ENCODE data around the gene TERB2. TPM values are rescaled to one million over a fixed set of nuclear protein-coding genes. Genes with fewer than 3 reads are reported as not detected.
"Not testable (repeated sequence)": the region's sequence is repeated elsewhere in the genome, so short reads cannot be mapped to it uniquely, and the experiment has no call there.

The TERB2 gene
- total RNA-seq, 3 donors from 2014 or later, result not detected

GRCh38 chr15:44986346-44987055 lies 30.0 kb downstream of the TERB2 start:
- not testable (repeated sequence) for DNase-seq; H3K9me3 Mint-ChIP-seq; H3K4me1 Mint-ChIP-seq (ENCODE audit: low read depth); ATAC-seq; H3K4me3 Mint-ChIP-seq; H3K36me3 Mint-ChIP-seq (ENCODE audit: insufficient read depth)
- H3K27me3 Mint-ChIP-seq (ENCODE audit: low read depth), result peaks cover 12% of the 10 kb centered on the region

GRCh38 chr15:44987711-44988110 lies 31.2 kb downstream of the TERB2 start:
- not testable (repeated sequence) for DNase-seq; H3K36me3 Mint-ChIP-seq (ENCODE audit: insufficient read depth); H3K4me1 Mint-ChIP-seq (ENCODE audit: low read depth); H3K4me3 Mint-ChIP-seq; H3K9me3 Mint-ChIP-seq
- ATAC-seq, result peak; percentile 63
- peaks cover 14% of the 10 kb centered on the region for H3K27me3 Mint-ChIP-seq (ENCODE audit: low read depth)

- not testable (repeated sequence) for H3K4me3 Mint-ChIP-seq; ATAC-seq; H3K4me1 Mint-ChIP-seq (ENCODE audit: low read depth); H3K36me3 Mint-ChIP-seq (ENCODE audit: insufficient read depth); DNase-seq; H3K9me3 Mint-ChIP-seq
- H3K27me3 Mint-ChIP-seq (ENCODE audit: low read depth), result peaks cover 15% of the 10 kb centered on the region
Observed at GRCh38 chr15:44988184-44988869, 31.8 kb downstream of the TERB2 start.

GRCh38 chr15:44988870-44989219 lies 32.4 kb downstream of the TERB2 start:
- H3K9me3 Mint-ChIP-seq; DNase-seq; ATAC-seq; H3K36me3 Mint-ChIP-seq (ENCODE audit: insufficient read depth); H3K4me1 Mint-ChIP-seq (ENCODE audit: low read depth); H3K4me3 Mint-ChIP-seq: not testable (repeated sequence)
- H3K27me3 Mint-ChIP-seq (ENCODE audit: low read depth), result peaks cover 17% of the 10 kb centered on the region

GRCh38 chr15:44997632-44998031 lies 41.1 kb downstream of the TERB2 start:
- H3K4me3 Mint-ChIP-seq; ATAC-seq; H3K9me3 Mint-ChIP-seq; H3K36me3 Mint-ChIP-seq (ENCODE audit: insufficient read depth); H3K4me1 Mint-ChIP-seq (ENCODE audit: low read depth); DNase-seq: not testable (repeated sequence)
- H3K27me3 Mint-ChIP-seq (ENCODE audit: low read depth), result peaks cover 18% of the 10 kb centered on the region

GRCh38 chr15:44999105-44999504 lies 42.6 kb downstream of the TERB2 start:
- DNase-seq, result no peak
- H3K9me3 Mint-ChIP-seq, result no peaks in the 10 kb centered on the region
- peaks cover 12% of the 10 kb centered on the region for H3K27me3 Mint-ChIP-seq (ENCODE audit: low read depth)
- ATAC-seq, result no peak
- no peaks in the 10 kb centered on the region for H3K36me3 Mint-ChIP-seq (ENCODE audit: insufficient read depth)
- H3K4me1 Mint-ChIP-seq (ENCODE audit: low read depth), result no peaks in the 10 kb centered on the region
- H3K4me3 Mint-ChIP-seq, result no peak overlapping the region

- not testable (repeated sequence) for H3K4me3 Mint-ChIP-seq; H3K27me3 Mint-ChIP-seq (ENCODE audit: low read depth); DNase-seq; ATAC-seq; H3K9me3 Mint-ChIP-seq; H3K4me1 Mint-ChIP-seq (ENCODE audit: low read depth); H3K36me3 Mint-ChIP-seq (ENCODE audit: insufficient read depth)
Observed at GRCh38 chr15:45001180-45001579, 44.7 kb downstream of the TERB2 start.

GRCh38 chr15:45003731-45004410 lies 47.4 kb downstream of the TERB2 start:
- H3K27me3 Mint-ChIP-seq (ENCODE audit: low read depth); DNase-seq; H3K4me3 Mint-ChIP-seq; H3K36me3 Mint-ChIP-seq (ENCODE audit: insufficient read depth); H3K4me1 Mint-ChIP-seq (ENCODE audit: low read depth); ATAC-seq: not testable (repeated sequence)
- H3K9me3 Mint-ChIP-seq, result peaks cover 15% of the 10 kb centered on the region

GRCh38 chr15:45004590-45005175 lies 48.2 kb downstream of the TERB2 start:
- H3K9me3 Mint-ChIP-seq, result peaks cover 15% of the 10 kb centered on the region
- not testable (repeated sequence) for H3K4me3 Mint-ChIP-seq; H3K27me3 Mint-ChIP-seq (ENCODE audit: low read depth); ATAC-seq; DNase-seq; H3K36me3 Mint-ChIP-seq (ENCODE audit: insufficient read depth); H3K4me1 Mint-ChIP-seq (ENCODE audit: low read depth)

GRCh38 chr15:45009046-45009445 lies 52.6 kb downstream of the TERB2 start:
- no peaks in the 10 kb centered on the region for H3K36me3 Mint-ChIP-seq (ENCODE audit: insufficient read depth)
- H3K4me3 Mint-ChIP-seq, result no peak overlapping the region
- ATAC-seq, result no peak
- DNase-seq, result no peak
- H3K27me3 Mint-ChIP-seq (ENCODE audit: low read depth), result peaks cover 16% of the 10 kb centered on the region
- no peaks in the 10 kb centered on the region for H3K4me1 Mint-ChIP-seq (ENCODE audit: low read depth)
- peaks cover 15% of the 10 kb centered on the region for H3K9me3 Mint-ChIP-seq

GRCh38 chr15:45015114-45015513 lies 58.6 kb downstream of the TERB2 start:
- ATAC-seq; H3K4me1 Mint-ChIP-seq (ENCODE audit: low read depth); DNase-seq; H3K9me3 Mint-ChIP-seq; H3K36me3 Mint-ChIP-seq (ENCODE audit: insufficient read depth); H3K4me3 Mint-ChIP-seq: not testable (repeated sequence)
- H3K27me3 Mint-ChIP-seq (ENCODE audit: low read depth), result peaks cover 39% of the 10 kb centered on the region

- ATAC-seq; DNase-seq; H3K36me3 Mint-ChIP-seq (ENCODE audit: insufficient read depth); H3K4me3 Mint-ChIP-seq; H3K9me3 Mint-ChIP-seq: not testable (repeated sequence)
- H3K27me3 Mint-ChIP-seq (ENCODE audit: low read depth), result peaks cover 26% of the 10 kb centered on the region
- peaks cover 17% of the 10 kb centered on the region for H3K4me1 Mint-ChIP-seq (ENCODE audit: low read depth)
Observed at GRCh38 chr15:45020222-45020900, 63.9 kb downstream of the TERB2 start.

GRCh38 chr15:45020901-45021259 lies 64.4 kb downstream of the TERB2 start:
- Mint-ChIP-seq H3K27me3 (ENCODE audit: low read depth) (peaks cover 26% of the 10 kb centered on the region), H3K4me1 (ENCODE audit: low read depth) (peaks cover 20% of the 10 kb centered on the region)
- not testable (repeated sequence) for DNase-seq; H3K36me3 Mint-ChIP-seq (ENCODE audit: insufficient read depth); H3K4me3 Mint-ChIP-seq; ATAC-seq; H3K9me3 Mint-ChIP-seq

GRCh38 chr15:45021348-45021747 lies 64.9 kb downstream of the TERB2 start:
- peaks cover 20% of the 10 kb centered on the region for H3K4me1 Mint-ChIP-seq (ENCODE audit: low read depth)
- DNase-seq, result no peak
- peaks cover 26% of the 10 kb centered on the region for H3K27me3 Mint-ChIP-seq (ENCODE audit: low read depth)
- ATAC-seq, result no peak
- H3K9me3 Mint-ChIP-seq, result no peaks in the 10 kb centered on the region
- H3K36me3 Mint-ChIP-seq (ENCODE audit: insufficient read depth), result no peaks in the 10 kb centered on the region
- H3K4me3 Mint-ChIP-seq, result peak overlapping the region; percentile 33

All from activated T-cell treated with anti-CD3 and anti-CD28 coated beads, Interleukin-2, amount 50 U/mL, for 4 hours (primary cell).